DMS79 (cell line): ENCODE measurements around the gene IKZF4.
"Not testable (repeated sequence)": the region's sequence is repeated elsewhere in the genome, so short reads cannot be mapped to it uniquely, and the experiment has no call there.

Experiments used
- DNase-seq: peaks from one replicate; lab custom pipeline; 2025; lab: John Stamatoyannopoulos, UW

Gene IKZF4

DNA sequence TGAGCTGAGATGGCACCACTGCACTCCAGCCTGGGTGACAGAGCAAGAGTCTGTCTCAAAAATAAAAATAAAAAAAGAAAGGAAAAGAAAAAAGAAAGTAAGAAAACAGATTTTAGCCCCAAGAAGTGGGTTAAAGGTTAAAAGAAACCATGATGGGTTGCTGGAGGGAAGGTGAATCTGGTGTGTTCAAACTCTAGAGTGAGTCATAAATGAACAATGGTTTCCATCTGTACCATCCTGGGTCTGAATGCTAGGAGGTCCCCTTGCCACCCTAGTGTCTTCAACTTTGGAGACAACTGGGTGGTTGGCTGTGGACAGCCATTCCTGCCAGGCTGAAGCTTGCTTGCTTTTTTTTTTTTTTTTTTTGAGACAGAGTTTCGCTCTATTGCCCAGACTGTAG, 19.3 kb downstream of the IKZF4 start:
- no peak for DNase-seq

DNA sequence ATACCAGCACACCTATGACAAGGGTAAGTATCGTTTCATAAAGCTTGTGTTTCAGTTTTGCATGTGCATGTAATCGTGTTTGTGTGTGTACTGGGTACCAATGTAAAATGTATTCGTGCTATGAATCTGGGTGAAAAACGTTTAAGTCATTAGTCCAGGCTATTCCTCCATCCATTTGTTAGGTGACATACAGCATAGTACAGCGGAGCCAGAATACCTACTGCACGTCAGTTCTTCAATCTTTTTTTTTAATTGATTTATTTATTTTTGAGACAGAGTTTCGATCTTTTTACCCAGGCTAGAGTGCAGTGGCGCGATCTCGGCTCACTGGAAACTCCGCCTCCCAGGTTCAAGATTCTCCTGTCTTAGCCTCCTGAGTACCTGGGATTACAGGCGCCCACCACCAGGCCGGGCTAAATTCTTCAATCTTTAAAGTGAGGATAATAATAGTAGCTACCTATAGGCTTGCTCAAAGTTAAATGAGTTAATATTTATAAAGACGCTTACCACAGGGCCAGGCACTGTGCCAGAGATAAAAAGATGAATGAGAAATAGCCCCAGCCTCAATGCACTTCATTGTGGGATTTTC, 20.2 kb downstream of the IKZF4 start:
- DNase-seq: no peak

DNA sequence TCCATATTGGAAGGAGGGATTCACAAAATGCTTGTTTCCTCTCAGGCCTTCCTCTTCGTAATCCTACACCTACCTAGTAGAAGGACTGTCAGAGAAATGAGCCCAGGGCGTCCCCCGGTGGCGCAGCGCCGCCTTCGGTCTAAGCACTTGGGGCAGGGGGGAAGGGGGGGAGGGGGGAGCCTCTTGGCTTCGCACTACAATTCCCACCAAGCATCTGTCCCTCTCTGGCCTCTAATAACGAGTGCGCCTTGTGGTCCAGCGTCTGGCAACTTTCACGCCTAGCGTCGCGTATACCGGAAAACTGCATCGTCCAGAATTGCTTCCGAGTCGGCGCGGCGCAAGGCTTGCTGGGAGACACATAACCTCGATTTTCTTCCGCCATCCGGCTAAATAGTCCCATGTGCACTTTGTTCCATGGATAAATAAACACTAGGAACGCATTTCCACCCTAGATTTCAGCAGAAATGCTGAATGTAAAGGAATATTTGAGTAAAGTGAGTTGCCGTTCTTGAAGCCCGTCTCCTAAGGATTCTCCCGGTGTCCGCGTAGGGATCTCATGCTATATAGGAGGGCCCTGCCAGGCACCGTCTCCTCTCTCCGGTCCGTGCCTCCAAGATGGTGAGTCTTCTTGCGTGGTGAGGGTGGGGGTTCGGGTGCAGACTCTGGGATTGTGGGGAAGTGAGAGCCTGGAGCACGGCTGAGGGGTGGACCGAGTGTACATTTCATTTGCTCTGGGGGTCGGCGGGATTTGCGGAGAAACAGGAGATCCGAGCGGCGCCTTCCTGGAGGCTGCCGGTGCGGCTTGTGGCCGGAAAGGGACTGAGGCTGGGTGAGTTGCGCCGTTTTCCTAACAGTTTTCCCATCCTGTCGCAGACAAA, 20.9 kb downstream of the IKZF4 start, which contains the start of gene RPS26:
RPS26 (plus strand) TSS at position 367 of the 878 bp plus-strand sequence; CDS start at position 616, 249 bp downstream.
- DNase-seq: peak; percentile 91

DNA sequence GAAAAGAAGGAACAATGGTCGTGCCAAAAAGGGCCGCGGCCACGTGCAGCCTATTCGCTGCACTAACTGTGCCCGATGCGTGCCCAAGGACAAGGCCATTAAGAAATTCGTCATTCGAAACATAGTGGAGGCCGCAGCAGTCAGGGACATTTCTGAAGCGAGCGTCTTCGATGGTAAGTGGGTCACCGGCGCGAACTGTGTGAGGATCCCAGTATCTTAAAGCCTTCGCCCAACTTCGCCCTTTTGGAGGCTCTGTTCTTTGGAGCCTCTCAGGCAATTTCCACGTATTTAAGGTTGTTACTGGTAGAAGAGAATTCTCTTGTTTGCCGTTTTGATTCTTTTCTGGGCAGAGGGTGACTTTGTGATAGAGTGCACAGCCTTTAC, 21.6 kb downstream of the IKZF4 start:
- not testable (repeated sequence) for DNase-seq

DNA sequence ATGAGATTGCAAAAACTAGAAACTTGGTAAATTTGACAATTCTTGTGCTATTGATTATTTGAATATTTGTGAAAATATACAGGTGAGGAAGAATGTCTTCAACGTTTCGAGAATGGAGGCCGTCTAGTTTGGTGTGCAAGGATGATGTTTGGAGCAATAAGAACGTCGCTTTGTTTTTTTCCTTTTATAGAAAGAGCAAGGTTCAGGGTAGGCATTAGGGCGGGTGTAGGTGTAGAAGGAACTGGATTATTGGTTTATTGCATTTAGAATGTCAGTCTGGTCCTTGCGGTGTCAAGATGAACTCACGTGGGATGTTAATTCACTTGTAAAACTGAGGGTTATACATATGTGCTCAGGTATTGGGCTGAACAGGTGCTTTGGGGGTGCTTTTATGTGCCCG, 22.0 kb downstream of the IKZF4 start:
- DNase-seq: no peak

DNA sequence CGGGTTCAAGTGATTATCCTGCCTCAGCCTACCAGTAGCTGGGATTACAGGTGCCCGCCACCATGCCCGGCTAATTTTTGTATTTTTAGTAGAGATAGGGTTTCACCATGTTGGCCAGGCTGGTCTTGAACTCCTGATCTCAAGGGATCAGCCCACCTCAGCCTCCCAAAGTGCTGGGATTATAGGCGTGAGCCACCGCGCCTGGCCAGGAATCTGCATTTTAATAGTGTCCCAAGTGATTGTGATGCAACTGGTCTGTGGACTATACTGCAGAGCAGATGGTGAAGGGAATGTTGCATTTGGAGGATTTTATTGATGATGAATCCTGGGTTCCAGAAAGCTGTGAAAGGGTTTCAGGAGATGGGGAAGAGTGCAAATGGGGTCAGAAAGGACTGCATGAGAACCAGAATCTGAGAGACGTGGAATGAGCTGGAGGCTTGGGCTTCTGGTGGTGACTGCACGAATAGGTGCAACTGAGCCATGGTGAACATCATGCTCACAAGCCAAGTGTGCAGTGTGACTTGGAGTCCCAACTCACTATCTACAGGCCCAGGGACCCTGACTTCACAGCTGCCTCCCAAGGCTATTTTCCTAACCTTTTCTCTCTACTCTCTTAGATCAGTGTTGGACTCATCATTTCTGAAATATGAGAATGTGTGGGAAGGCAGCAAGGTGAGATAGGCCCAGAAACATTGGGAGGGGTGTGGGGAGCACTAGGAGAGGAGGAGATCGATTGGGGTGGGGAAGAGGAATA, 25.4 kb downstream of the IKZF4 start:
- DNase-seq: no peak

DNA sequence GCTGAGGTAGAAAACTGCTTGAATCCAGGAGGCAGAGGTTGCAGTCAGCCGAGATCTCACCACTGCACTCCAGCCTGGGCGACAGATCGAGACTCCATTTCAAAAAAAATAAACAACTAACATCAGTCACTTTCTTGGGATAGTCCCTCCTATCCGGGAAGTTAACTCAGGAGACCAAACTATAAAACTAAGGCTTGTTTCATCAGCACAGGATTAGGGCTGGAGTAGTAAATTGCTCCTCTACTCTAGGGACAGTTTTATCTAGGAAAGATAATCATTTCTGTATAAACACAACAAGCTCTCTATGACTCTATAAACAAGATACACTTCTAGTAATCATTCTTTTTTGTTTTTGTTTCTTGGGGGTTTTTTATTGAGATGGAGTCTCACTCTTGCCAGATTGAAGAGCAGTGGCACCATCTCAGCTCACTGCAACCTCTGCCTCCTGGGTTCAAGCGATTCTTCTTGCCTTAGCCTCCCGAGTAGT, 32.6 kb downstream of the IKZF4 start:
- no peak for DNase-seq

DNA sequence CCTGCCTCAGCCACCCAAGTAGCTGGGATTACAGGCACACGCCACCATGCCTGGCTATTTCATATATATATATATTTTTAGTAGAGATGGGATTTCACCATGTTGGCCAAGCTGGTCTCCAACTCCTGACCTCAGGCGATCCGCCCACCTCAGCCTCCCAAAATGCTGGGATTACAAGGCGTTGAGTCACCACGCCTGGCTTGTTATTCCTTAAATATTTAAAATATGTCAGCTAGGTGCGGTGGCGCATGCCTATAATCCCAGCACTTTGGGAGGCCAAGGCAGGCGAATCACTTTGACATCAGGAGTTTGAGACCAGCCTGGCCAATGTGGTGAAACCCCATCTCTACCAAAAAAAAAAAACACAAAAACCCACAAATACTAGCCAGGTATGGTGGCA, 39.1 kb downstream of the IKZF4 start:
- DNase-seq: not testable (repeated sequence)

DNA sequence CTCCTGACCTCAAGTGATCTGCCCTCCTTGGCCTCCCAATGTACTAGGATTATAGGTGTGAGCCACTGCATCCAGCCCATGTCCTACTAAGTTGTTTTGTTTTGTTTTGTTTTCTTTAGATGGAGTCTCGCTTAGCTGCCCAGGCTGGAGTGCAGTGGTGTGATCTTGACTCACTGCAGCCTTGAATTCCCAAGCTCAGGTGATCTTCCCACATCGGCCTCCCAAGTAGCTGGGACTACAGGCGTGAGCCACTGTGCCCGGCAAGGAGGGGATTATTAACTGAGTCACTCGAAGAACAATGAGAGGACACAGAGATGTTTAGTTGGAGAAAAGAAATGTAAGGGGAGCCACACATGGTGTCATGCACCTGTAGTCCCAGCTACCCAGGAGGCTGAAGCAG, 41.1 kb downstream of the IKZF4 start:
- no peak for DNase-seq

DNA sequence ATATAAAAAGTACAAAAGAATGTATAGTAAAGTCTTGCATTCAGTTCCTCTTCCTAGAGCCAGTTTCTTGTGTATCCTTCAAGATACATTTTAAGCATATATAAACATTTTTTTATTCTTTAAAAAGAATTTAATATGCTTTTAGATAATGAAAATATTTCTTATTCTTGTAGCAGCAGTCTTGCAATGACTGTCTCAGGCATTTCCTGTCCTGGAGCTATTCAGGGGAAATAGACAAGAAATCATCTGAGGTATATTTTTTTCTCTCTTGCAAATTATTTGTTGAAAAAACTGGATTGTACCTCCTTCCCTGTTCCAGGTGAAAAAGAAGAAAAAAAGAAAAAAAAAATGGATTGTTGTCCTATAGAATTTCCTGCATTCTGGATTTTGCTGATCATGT, 42.2 kb downstream of the IKZF4 start:
- DNase-seq: no peak

DNA sequence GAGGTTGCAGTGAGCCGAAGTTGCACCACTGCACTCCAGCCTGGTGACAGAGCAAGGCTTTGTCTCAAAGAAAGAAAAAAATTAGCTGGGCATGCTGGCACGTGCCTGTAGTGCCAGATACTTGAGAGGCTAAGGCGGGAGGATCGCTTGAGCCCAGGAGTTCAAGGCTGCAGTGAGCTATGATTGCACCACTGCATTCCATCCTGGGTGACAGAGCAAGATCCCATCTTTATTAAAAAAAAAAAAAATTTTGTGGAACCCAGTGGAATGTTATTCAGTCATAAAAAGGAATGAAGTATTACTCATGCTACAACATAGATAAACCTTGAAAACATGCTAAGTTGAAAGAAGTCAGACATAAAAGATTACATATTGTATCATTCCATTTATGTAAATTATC, 50.8 kb downstream of the IKZF4 start:
- DNase-seq: no peak

DNA sequence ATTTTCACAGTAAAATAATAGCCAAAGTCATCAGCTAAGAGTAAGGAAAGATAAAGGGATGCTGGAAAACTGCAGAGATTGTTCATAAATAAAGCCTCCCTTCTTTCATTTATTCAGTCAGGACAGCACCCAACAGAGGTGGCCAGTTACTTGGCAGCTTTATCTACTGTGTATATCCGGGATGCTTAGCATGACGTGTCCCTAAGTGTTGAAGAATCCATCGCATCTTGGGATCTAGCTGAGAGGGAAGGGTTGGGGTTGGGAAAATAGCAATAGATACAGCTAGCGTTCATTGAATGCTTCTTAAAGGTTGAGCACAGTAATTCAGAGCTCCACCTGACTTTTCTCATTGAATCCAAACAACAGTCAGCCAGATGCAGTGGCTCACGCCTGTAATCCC, 53.6 kb downstream of the IKZF4 start:
- DNase-seq: no peak

DNA sequence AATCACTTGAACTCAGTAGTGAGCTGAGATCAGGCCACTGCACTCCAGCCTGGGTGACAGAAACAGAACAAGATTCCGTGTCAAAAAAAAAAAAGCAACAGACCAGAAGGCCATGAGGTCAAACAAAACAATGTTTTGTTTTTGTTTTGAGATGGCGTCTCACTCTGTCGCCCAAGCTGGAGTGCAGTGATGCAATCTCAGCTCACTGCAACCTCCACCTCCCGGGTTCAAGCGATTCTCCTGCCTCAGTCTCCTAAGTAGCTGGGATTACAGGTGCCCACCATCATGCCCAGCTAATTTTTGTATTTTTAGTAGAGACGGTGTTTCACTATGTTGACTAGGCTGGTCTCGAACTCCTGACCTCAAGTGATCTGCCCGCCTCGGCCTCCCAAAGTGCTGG, 57.1 kb downstream of the IKZF4 start:
- DNase-seq: not testable (repeated sequence)

DNA sequence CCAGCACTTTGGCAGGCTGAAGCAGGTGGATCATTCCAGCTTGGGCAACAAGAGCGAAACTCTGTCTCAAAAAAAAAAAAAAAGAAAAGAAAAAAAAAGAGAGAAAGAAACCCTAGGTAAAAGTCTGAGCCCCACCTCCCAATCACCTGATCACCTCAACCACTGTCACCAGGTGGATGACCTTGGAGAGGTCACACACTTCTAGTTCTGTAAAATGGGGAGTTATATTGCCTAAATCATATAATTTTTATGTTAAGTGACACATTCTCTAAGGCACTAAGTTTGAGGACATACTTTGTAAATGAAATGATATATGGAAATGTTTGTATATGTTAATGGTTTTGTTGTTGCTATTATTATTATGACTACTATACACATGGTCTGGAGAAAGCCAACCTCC, 57.6 kb downstream of the IKZF4 start:
- no peak for DNase-seq

DNA sequence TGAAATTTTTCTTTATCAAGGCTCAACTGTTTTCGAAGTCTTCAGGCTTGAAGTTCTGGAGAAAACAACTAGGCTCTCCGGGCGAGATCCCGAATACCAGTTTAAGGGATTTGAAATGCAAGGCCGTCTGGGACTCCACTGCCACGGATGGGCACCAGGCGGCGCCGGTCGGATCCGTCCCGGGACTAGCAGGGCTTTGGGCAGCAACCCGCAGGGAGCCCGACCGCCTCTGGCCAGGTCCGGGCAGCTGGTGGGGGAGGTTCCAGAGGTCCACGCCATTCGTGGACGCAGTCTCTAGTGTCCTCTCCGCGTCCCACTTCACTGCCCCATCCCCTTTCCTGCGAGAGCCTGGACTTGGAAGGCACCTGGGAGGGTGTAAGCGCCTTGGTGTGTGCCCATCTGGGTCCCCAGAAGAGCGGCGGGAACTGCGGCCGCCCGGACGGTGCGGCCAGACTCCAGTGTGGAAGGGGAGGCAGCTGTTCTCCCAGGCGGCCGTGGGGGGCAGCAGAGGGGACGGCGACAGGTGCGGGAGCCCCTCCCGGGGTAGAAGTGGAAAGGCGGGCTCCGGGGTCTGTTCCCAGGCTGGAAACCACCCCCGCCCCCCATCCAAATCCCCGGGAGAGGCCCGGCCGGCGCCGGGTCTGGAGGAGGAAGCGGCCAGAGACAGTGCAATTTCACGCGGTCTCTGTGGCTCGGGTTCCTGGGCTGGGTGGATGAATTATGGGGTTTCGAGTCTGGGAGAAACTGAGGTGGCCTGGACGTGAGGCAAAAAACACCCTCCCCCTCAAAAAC, 58.3 kb downstream of the IKZF4 start:
- peak; percentile 42 for DNase-seq

DNA sequence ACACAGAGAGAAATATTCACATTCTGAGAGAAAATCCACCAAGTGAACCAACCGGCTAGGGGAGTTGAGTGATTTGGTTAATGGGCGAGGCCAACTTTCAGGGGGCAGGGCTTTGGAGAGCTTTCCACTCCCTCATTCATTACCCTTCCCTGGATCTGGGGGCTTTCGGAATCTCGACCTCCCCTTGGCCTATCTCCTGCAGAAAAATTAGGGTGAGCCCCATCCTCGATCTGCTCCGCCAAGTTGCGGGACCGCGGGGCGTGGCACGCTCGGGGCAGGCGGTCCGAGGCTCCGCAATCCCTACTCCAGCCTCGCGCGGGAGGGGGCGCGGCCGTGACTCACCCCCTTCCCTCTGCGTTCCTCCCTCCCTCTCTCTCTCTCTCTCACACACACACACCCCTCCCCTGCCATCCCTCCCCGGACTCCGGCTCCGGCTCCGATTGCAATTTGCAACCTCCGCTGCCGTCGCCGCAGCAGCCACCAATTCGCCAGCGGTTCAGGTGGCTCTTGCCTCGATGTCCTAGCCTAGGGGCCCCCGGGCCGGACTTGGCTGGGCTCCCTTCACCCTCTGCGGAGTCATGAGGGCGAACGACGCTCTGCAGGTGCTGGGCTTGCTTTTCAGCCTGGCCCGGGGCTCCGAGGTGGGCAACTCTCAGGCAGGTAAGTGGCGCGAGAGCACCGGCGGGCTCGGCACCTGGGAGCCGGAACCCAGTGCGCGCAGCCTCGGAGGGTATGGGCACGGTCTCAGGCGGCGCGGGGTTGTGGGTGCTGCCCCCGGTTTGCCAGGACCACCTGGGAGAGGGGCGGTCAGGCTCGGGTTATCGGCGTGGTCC, 59.1 kb downstream of the IKZF4 start, which contains the start of gene ERBB3:
ERBB3 (plus strand) TSS at position 443 of the 833 bp plus-strand sequence; CDS start at position 579, 136 bp downstream.
- DNase-seq: peak; percentile 53

DNA sequence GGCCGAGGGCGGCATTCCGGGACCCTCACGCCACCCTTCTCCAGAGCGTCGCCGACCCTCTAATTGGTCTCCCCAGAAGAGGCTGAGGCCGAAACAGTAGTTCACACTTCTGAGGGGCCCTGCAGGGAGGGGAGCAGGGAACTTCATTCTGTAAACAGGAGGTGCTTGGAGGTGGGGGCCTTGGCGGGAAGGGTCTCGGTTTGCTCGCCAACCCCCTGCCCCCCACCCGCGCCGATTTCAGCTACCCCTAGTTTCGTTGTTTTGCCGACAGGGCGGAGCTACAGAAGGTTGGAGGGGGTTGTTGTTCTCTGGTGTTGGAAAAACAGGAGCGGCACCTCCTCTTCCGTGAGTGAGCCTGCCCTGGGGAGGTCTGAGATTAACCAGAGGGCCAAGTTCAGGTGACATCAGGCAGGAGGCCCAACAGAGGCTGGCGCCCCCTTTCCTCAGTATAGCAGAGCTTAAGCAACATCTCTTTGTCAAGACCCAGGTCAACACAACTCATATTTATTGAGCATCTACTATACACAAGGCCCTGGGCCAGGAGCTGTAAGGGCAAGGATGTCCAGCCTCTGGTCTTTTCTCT, 59.8 kb downstream of the IKZF4 start:
- no peak for DNase-seq

DNA sequence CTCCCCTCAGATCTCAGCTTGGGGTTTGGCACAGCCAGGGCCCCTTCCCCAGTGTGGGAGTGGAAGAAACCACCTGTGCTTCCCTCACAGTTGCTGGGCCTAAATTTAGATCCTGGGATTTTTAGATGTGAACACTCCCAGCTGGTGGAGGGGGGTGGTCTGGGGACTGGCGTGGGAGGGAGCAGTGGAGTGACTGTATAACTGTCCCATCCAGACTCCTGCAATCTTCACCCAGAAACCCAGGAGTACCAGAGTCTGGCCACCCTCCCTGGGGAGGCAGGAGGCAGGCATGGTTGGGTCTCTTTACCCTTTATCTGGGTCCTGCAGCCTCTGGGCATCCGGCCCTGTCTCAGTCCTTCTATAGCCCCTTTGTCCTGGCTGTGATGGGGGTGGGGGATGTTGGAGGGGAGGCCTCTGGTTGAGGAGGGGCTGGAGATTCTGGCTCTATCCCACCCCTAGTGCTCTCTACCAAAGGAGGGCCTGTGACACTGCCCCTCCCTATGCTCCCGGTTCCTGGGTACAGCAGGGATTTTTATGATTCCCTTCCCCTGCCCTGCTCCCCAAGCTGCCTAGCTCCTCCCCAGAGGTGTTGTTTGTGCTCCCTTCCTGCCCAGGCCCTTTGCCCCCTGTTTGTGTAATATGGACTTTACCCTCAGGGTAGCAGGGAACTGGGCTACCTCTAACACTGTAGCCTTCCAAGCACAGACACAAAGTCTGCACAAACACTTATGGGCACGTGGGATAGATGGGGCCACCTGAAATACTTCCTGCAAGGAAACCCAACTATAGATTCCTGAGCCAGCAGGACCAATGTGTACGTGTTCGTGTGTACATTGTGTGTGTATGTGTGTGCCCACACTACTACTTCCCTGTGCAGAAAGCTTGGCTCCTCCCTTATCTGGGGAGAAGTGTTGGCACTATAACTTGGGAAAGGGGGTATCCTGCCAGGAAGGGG, 60.8 kb downstream of the IKZF4 start:
- no peak for DNase-seq

DNA sequence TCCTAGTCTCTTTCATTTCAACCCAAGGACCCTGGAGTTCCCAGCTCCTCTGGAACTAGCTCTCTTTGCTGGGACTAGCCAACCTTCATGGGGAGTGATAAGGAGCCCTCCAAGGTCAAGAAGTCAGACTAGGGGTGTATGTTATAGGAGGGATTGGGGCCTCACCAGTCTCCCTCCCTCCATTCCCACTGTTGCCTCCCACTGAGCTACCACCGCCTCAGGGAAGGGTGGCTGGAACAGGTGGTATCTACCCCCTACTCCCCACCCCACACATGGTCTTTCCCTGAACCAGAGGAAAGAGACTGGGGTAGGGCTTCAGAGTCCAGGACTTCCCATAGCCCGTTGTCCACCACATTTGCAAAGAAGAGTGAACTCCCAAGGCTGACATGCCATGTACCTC, 61.5 kb downstream of the IKZF4 start:
- DNase-seq: no peak
